AG08395 (cell line): ENCODE measurements around the gene TMEM63C.
"Not testable (repeated sequence)": the region's sequence is repeated elsewhere in the genome, so short reads cannot be mapped to it uniquely, and the experiment has no call there.

Experiments used
- DNase-seq: peaks from one replicate; pipeline ENCODE4 v3.0.0; 2012; ENCODE audit warnings: mixed read lengths, low spot score

TMEM63C gene

GRCh38 chr14:77154421-77154820, 27.2 kb upstream of the TMEM63C start:
- DNase-seq, result no peak

- no peak for DNase-seq
Observed at GRCh38 chr14:77155083-77155482, 26.5 kb upstream of the TMEM63C start.

- DNase-seq, result no peak
Observed at GRCh38 chr14:77157740-77158139, 23.9 kb upstream of the TMEM63C start.

GRCh38 chr14:77158175-77158881, 23.3 kb upstream of the TMEM63C start:
- DNase-seq, result peak; percentile 84

- DNase-seq, result no peak
Observed at GRCh38 chr14:77158882-77159255, 22.7 kb upstream of the TMEM63C start.

- no peak for DNase-seq
Observed at GRCh38 chr14:77161011-77161410, 20.6 kb upstream of the TMEM63C start.

GRCh38 chr14:77170045-77170444, 11.6 kb upstream of the TMEM63C start:
- no peak for DNase-seq

- no peak for DNase-seq
Observed at GRCh38 chr14:77172916-77173315, 8.7 kb upstream of the TMEM63C start.

GRCh38 chr14:77173911-77174617, 7.5 kb upstream of the TMEM63C start:
- not testable (repeated sequence) for DNase-seq

- DNase-seq, result no peak
Observed at GRCh38 chr14:77175843-77176242, 5.8 kb upstream of the TMEM63C start.

GRCh38 chr14:77177702-77178101, 3.9 kb upstream of the TMEM63C start:
- no peak for DNase-seq

GRCh38 chr14:77178656-77179055, 2.9 kb upstream of the TMEM63C start:
- DNase-seq, result no peak

GRCh38 chr14:77180726-77181602, 634 bp upstream of the TMEM63C start:
- no peak for DNase-seq

GRCh38 chr14:77183896-77184295, 2.3 kb downstream of the TMEM63C start:
- no peak for DNase-seq

- DNase-seq, result no peak
Observed at GRCh38 chr14:77184396-77185092, 2.9 kb downstream of the TMEM63C start.

GRCh38 chr14:77185093-77185465, 3.5 kb downstream of the TMEM63C start:
- no peak for DNase-seq

GRCh38 chr14:77186911-77187648, 5.5 kb downstream of the TMEM63C start:
- no peak for DNase-seq

- DNase-seq, result no peak
Observed at GRCh38 chr14:77187649-77188012, 6.0 kb downstream of the TMEM63C start.

- no peak for DNase-seq
Observed at GRCh38 chr14:77189479-77189878, 7.9 kb downstream of the TMEM63C start.

GRCh38 chr14:77190977-77191376, 9.4 kb downstream of the TMEM63C start:
- DNase-seq, result no peak

GRCh38 chr14:77194706-77195105, 13.1 kb downstream of the TMEM63C start:
- no peak for DNase-seq

GRCh38 chr14:77195766-77196165, 14.2 kb downstream of the TMEM63C start:
- DNase-seq, result no peak
